ENCODE data around the gene MECP2.

MECP2 gene

GRCh38 chrX:154030715-154031305, 66.7 kb downstream of the MECP2 start:
- DNase-seq = no peak

- no peak for DNase-seq
Measured at GRCh38 chrX:154030266-154030665, 67.3 kb downstream of the MECP2 start.

- no peak for DNase-seq
Measured at GRCh38 chrX:154029439-154029838, 68.1 kb downstream of the MECP2 start.

- no peak for DNase-seq
Measured at GRCh38 chrX:154028502-154029184, 68.9 kb downstream of the MECP2 start.

GRCh38 chrX:154027986-154028385, 69.5 kb downstream of the MECP2 start:
- DNase-seq = no peak

GRCh38 chrX:154027022-154027402, 70.5 kb downstream of the MECP2 start:
- no peak for DNase-seq

- DNase-seq = no peak
Measured at GRCh38 chrX:154026136-154027021, 71.1 kb downstream of the MECP2 start.

- DNase-seq = no peak
Measured at GRCh38 chrX:154025230-154025629, 72.3 kb downstream of the MECP2 start.

GRCh38 chrX:154024271-154024670, 73.2 kb downstream of the MECP2 start:
- DNase-seq = no peak

GRCh38 chrX:154023276-154024000, 74.1 kb downstream of the MECP2 start:
- DNase-seq = no peak

GRCh38 chrX:154022108-154022507, 75.4 kb downstream of the MECP2 start:
- DNase-seq = no peak

GRCh38 chrX:154021131-154021611, 76.3 kb downstream of the MECP2 start:
- no peak for DNase-seq

GRCh38 chrX:154020536-154021115, 76.9 kb downstream of the MECP2 start:
- no peak for DNase-seq

- DNase-seq = no peak
Measured at GRCh38 chrX:154019633-154020528, 77.6 kb downstream of the MECP2 start, which contains the start of gene IRAK1. IRAK1 (minus strand) TSS chrX:154019902; CDS start chrX:154019812, 90 bp downstream.

- DNase-seq = no peak
Measured at GRCh38 chrX:154019061-154019621, 78.4 kb downstream of the MECP2 start.

GRCh38 chrX:154018518-154019060, 78.9 kb downstream of the MECP2 start:
- DNase-seq = no peak

GRCh38 chrX:154017766-154018517, 79.6 kb downstream of the MECP2 start:
- DNase-seq = no peak

GRCh38 chrX:154016366-154017076, 81.0 kb downstream of the MECP2 start:
- DNase-seq = no peak

GRCh38 chrX:154015581-154016264, 81.8 kb downstream of the MECP2 start:
- DNase-seq = no peak

Measured in NCI-H2029 treated with DMSO at 0.1 percent for 48 hours (cell line).